HG03342 (cell line): ENCODE measurements around the gene TFDP1.
"Not testable (repeated sequence)": the region's sequence is repeated elsewhere in the genome, so short reads cannot be mapped to it uniquely, and the experiment has no call there.

Experiments
- ATAC-seq: cut with Tn5 transposase; IDR thresholded peaks from one replicate; pipeline ENCODE4 v1.9.1; 2021; ENCODE audit warnings: mild to moderate bottlenecking, moderate library complexity; ENCODE audit not compliant: unreplicated experiment

The TFDP1 gene

GRCh38 chr13:113611996-113612395 lies 27.4 kb downstream of the TFDP1 start:
- no peak for ATAC-seq

DNA sequence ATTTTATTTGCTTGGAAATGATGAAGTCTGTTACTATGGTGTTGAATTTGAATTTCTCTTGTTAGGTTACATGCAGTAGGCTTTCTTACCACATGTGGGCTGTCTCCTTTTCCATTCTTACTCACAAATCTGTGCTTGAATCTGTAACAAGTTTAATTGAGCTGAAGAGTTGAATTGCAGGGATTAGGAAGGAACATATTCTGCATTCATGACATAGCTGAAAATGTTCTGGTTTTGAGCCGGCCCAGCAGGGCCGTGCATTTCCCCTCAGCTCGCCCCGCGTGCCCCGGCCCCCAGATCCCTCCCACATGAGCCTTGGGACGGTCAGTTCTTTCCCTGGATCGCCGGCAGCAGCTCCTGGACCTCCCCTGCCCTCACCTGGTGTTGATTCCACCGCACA lies 28.1 kb downstream of the TFDP1 start:
- ATAC-seq, result no peak

DNA sequence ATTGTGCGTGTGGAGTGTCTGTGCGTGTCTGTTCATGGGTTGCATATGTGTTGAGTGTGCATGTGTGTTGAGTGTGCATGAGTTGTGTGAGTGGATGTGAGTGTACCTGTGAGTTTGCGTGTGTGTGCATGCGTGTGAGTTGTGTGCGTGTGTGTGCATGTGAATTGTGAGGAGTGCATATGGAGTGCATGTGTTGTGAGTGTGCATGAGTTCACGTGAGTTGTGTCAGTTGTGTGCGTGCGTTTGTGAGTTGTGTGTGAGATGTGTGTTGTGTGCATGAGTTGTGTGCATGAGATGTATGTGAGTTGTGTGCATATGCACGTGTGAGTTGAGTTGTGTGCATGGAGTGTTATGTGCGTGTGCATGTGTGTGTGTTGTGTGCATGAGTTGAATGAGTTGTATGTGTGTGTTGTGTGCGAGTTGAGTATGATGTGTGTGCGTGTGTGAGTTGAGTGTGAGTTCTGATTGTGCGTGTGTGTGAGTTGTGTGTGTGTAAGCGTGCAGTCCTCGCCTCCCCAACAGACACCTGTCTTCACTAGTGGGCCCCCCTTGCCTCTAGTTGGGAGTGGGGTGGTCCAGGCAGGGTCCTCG lies 29.3 kb downstream of the TFDP1 start:
- no peak for ATAC-seq

- ATAC-seq, result no peak
Measured at GRCh38 chr13:113616281-113616906, 31.8 kb downstream of the TFDP1 start.

DNA sequence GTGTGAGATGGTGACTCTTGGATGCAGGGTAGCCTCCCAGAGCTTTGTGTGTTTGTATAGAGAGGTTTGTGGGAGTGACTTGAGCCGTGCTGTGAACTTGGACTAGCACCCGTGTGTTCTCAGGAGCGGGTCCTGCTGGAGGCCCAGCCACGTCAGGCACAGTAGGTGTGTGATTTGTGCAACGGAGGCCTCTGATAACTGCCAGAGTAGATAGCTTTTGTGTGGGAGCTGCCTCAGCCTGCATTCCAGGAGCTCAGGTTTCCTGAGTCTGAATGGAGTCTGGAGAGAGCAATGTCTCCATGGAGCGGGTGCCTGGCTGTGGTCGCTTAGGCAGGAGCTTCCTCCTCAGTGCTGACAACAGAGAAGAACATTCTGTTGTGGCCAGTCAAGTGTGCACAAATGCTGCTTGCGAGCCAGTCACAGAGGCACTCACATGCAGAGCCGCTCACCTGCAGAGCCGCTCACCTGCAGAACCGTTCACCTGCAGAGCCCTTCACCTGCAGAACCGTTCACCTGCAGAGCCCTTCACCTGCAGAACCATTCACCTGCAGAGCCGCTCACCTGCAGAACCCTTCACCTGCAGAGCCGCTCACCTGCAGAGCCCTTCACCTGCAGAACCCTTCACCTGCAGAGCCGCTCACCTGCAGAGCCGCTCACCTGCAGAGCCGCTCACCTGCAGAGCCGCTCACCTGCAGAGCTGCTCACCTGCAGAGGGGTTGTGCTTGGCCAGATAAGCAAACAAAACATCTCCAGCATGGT lies 32.6 kb downstream of the TFDP1 start:
- no peak for ATAC-seq

GRCh38 chr13:113617961-113618360 lies 33.4 kb downstream of the TFDP1 start:
- no peak for ATAC-seq

DNA sequence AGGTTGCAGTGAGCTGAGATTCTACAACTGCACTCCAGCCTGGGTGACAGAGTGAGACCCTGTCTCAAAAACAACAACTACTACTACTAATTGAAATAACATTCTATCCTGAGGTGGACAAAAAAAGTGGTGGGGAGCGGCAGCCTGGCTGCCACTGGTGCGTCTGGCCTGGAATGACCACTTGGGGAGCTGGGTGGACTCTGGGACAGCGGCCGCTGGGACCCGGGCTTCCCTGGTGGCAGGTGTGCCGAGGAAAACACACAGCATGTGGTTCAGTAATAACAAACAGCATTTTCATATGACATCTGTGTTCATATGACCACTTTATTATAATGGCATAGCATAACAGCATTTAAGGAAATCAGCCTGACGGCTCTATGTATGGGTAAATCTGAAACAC lies 33.9 kb downstream of the TFDP1 start:
- ATAC-seq, result no peak

- ATAC-seq, result no peak
Measured at GRCh38 chr13:113620036-113620796, 35.7 kb downstream of the TFDP1 start.

- no peak for ATAC-seq
Measured at GRCh38 chr13:113621046-113621445, 36.5 kb downstream of the TFDP1 start.

DNA sequence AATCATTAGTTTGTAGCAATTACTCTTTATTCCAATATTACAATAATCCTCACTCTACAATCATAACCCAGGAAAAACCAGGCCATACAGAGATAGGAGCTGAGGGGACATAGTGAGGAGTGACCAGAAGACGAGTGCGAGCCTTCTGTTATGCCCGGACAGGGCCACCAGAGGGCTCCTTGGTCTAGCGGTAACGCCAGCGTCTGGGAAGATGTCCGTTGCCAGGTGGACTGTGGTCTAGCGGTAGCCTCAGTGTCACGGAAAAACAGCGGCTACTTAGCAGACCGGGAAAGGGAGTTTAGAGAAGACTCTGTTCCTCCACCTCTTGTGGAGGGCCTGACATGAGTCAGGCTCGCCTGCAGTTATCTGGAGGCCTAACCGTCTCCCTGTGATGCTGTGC lies 36.9 kb downstream of the TFDP1 start:
- ATAC-seq, result not testable (repeated sequence)

GRCh38 chr13:113621986-113622550 lies 37.5 kb downstream of the TFDP1 start:
- ATAC-seq, result not testable (repeated sequence)

- ATAC-seq, result no peak
Measured at GRCh38 chr13:113622791-113623490, 38.4 kb downstream of the TFDP1 start.

- no peak for ATAC-seq
Measured at GRCh38 chr13:113623491-113624234, 39.1 kb downstream of the TFDP1 start.

DNA sequence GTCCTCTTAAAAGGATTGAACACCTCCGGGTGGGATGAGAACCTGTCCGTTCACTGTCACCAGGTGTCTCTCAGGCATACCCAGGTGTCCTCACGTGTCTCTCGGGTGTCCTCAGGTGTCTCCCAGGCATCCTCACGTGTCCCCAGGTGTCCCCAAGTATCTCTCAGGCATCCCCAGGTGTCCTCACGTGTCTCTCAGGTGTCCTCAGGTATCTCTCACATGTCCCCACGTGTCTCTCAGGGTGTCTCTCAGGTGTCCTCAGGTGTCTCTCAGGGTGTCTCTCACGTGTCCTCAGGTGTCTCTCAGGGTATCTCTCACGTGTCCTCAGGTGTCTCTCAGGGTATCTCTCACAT lies 39.7 kb downstream of the TFDP1 start:
- no peak for ATAC-seq

- not testable (repeated sequence) for ATAC-seq
Measured at GRCh38 chr13:113624640-113625304, 40.2 kb downstream of the TFDP1 start.

DNA sequence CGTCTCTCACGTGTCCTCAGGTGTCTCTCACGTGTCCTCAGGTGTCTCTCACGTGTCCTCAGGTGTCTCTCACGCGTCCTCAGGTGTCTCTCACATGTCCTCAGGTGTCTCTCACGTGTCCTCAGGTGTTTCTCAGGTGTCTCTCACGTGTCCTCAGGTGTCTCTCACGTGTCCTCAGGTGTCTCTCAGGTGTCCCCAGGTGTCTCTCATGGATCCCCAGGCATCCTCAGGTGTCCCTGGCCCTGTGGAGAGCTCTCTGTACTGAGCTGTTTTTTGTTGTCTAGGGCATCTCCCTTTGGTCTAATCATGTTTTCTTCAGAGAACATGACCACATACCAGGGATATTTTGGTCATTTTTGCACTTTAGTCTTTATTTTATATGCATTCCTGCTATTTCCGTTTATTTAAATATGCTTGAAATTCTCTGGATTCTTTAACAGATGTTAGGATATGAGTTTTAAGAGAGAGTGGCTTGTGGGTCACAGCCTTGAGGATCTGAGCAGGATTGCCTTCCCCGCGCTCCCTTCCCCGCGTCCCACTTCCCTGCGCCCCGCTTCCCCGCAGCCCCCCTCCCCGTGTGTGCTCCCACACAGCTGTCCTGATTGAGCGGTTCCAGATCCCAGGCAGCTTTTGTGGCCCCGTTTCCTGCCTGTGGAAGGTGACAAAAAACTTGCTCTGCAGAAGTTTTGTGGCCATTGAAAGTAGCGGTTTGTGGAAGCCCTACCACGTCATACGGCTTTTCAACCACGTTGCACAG lies 41.6 kb downstream of the TFDP1 start:
- ATAC-seq, result no peak

GRCh38 chr13:113627136-113627535 lies 42.6 kb downstream of the TFDP1 start:
- no peak for ATAC-seq
